OCI-LY1 (cell line): Measurements from ENCODE around the gene SAP30BP.

Experiments used
- EZH2 ChIP-seq: fragments of 200-600 bp; sonication (generic), shearing (Covaris generic); IDR thresholded peaks from 2 replicates; pipeline ENCODE4 v1.8.0; 2017; ENCODE audit warnings: borderline replicate concordance, mixed run types, mild to moderate bottlenecking, antibody characterized with exemption, low read length, moderate library complexity, mixed read lengths
- TF ChIP-seq, protein P1 (sequence below): fragments of 200-600 bp; sonication (generic), shearing (Covaris generic); IDR thresholded peaks from 2 replicates; pipeline ENCODE4 v1.5.1; 2017; ENCODE audit warnings: mild to moderate bottlenecking, antibody characterized with exemption, low read length, moderate library complexity, mixed read lengths

DNA sequence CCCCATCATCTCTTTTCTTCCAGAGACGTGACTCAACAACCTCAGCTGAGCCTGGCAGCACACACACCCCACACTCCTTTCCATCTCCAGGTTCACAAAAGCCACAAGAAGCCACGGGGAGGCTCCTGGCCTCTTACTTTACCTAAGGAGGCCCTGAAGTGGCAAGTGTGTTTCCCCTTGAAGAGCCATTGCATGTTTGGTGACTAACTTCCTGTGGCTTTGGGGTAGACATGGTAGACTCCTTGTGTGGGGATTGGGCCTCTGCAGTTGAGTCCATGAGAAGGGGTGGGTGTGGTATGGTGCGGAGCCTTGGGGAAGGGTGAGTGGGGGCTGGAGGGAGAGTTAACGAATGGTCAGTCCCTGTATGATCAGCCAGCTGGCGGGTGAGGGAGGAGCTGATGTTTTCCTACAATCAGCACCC lies 24.2 kb downstream of the SAP30BP start:
- TF ChIP-seq, protein P1, sequence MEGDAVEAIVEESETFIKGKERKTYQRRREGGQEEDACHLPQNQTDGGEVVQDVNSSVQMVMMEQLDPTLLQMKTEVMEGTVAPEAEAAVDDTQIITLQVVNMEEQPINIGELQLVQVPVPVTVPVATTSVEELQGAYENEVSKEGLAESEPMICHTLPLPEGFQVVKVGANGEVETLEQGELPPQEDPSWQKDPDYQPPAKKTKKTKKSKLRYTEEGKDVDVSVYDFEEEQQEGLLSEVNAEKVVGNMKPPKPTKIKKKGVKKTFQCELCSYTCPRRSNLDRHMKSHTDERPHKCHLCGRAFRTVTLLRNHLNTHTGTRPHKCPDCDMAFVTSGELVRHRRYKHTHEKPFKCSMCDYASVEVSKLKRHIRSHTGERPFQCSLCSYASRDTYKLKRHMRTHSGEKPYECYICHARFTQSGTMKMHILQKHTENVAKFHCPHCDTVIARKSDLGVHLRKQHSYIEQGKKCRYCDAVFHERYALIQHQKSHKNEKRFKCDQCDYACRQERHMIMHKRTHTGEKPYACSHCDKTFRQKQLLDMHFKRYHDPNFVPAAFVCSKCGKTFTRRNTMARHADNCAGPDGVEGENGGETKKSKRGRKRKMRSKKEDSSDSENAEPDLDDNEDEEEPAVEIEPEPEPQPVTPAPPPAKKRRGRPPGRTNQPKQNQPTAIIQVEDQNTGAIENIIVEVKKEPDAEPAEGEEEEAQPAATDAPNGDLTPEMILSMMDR: no peak
- no peak for TF ChIP-seq EZH2
